OCI-LY3 (cell line): Measurements from ENCODE around the gene SNCB.
A peak's percentile ranks its signal among the peaks of the same experiment; 100 is the strongest.

Experiments used
- H2AFZ ChIP-seq: fragments of 200-600, 300-600 bp; shearing (Covaris generic); 2 replicates; pipeline ENCODE4 v1.6.0; 2014; ENCODE audit warnings: antibody characterized with exemption, low read depth, low read length
- H3K27ac ChIP-seq: fragments of 200-600, 300-600 bp; sonication (generic); 2 replicates; pipeline ENCODE4 v1.5.1; 2014; ENCODE audit warnings: mild to moderate bottlenecking, low read length, moderate library complexity, mixed read lengths
- H3K27me3 ChIP-seq: fragments of 200-600, 300-600 bp; sonication (generic); 2 replicates; pipeline ENCODE4 v1.6.1; 2014; ENCODE audit warnings: low read depth, low read length, mixed read lengths
- H3K36me3 ChIP-seq: fragments of 200-600, 300-600 bp; sonication (generic); replicated peaks from 2 replicates; pipeline ENCODE3; 2014; ENCODE audit warnings: low read depth, low read length, mixed read lengths
- H3K4me1 ChIP-seq: fragments of 300-600, 200-600 bp; sonication (generic); 2 replicates; pipeline ENCODE4 v1.6.1; 2014; ENCODE audit warnings: low read length, mixed read lengths
- H3K4me2 ChIP-seq: fragments of 200-600, 300-600 bp; sonication (generic); 2 replicates; pipeline ENCODE4 v1.6.1; 2014; ENCODE audit warnings: low read length, mixed read lengths
- H3K4me3 ChIP-seq: fragments of 300-600, 200-600 bp; sonication (generic); 2 replicates; pipeline ENCODE4 v1.5.1; 2014; ENCODE audit warnings: antibody characterized with exemption, mild to moderate bottlenecking, low read length, moderate library complexity
- H3K79me2 ChIP-seq: fragments of 300-600, 200-600 bp; shearing (Covaris generic); 2 replicates; pipeline ENCODE4 v1.6.1; 2014; ENCODE audit warnings: mild to moderate bottlenecking, low read length, mixed read lengths
- H3K9ac ChIP-seq: fragments of 300-600, 200-600 bp; shearing (Covaris generic); 2 replicates; pipeline ENCODE4 v1.6.0; 2014; ENCODE audit warnings: mild to moderate bottlenecking, low read length, moderate library complexity
- H3K9me3 ChIP-seq: fragments of 200-600, 300-600 bp; shearing (Covaris generic); 2 replicates; pipeline ENCODE4 v1.6.1; 2014; ENCODE audit warnings: low read length, mixed read lengths; ENCODE audit not compliant: insufficient read depth
- H4K20me1 ChIP-seq: fragments of 200-600, 300-600 bp; sonication (generic); 2 replicates; pipeline ENCODE4 v1.6.1; 2016; ENCODE audit warnings: low read length, mixed read lengths; ENCODE audit not compliant: insufficient read depth
- EZH2phosphoT487 ChIP-seq: fragments of 200-600 bp; shearing (Covaris generic); IDR thresholded peaks from 2 replicates; pipeline ENCODE4 v1.6.1; 2018; ENCODE audit warnings: antibody characterized with exemption, mixed run types, low read depth
- TF ChIP-seq, protein P1 (sequence below): fragments of 200-600, 300-600 bp; sonication (generic); IDR thresholded peaks from 2 replicates; pipeline ENCODE4 v1.5.1; 2014; ENCODE audit warnings: antibody characterized with exemption, low read length, low read depth

Gene SNCB

DNA sequence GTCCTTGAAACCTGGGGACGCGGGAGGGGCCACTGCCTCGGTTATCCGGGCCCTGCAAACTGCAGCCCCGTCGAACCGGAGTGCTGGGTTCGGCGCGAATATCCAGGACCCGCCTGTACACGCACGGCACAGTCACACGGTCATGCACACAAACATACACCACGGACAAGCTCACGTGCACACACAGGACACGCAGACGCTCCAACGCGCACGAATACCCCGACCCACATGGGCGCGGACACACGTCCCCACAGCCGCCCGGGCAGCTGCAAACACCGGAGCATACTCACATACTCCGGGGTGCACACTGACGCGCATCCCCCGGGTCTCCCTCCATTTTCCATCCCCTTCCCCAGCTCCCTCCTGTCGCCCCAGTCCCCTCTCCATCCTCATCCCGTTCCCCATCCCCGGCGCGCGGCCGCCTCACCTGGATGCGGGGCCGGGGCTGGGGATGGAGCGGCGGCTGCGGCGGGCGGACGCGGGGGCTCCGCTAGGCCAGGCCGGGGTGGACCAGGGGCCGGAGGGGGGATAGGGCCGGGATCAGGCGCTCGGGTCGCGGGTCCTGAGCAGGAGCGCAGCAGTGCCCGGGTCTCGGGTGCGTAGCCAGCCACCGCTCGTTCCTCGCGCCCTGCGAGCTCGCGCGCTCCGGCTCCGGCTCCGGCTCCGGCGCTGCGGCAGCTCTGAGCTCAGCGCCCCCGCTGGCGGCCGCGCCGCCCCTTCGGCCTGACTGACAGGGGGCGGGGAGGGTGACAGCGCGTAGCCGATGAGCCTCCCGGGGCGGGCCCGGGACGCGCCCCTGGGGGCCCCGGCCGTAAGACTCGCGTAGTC is at the start of gene SNCB, which contains the start of gene EIF4E1B:
Gene SNCB, minus strand, starts transcription at position 682 of the 828 bp plus-strand sequence. CDS start 880 bp downstream, outside the sequence.
Gene EIF4E1B, plus strand, starts transcription at position 823 of the 828 bp plus-strand sequence. CDS start 12,113 bp downstream, outside the sequence.
- TF ChIP-seq, protein P1, sequence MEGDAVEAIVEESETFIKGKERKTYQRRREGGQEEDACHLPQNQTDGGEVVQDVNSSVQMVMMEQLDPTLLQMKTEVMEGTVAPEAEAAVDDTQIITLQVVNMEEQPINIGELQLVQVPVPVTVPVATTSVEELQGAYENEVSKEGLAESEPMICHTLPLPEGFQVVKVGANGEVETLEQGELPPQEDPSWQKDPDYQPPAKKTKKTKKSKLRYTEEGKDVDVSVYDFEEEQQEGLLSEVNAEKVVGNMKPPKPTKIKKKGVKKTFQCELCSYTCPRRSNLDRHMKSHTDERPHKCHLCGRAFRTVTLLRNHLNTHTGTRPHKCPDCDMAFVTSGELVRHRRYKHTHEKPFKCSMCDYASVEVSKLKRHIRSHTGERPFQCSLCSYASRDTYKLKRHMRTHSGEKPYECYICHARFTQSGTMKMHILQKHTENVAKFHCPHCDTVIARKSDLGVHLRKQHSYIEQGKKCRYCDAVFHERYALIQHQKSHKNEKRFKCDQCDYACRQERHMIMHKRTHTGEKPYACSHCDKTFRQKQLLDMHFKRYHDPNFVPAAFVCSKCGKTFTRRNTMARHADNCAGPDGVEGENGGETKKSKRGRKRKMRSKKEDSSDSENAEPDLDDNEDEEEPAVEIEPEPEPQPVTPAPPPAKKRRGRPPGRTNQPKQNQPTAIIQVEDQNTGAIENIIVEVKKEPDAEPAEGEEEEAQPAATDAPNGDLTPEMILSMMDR = no peak
- TF ChIP-seq EZH2phosphoT487 = no peak
- Histone ChIP-seq H3K4me2 (peak within 1 kb of the TSS; percentile 66), H3K79me2 (no peaks in the 10 kb centered on the region), H2AFZ (0 out of 2 replicates have a peak within 1 kb of the TSS, but pooled peaks have one; percentile 8), H3K4me1 (peaks cover 13% of the 10 kb centered on the region), H3K27ac (no peak within 1 kb of the TSS), H3K4me3 (peak within 1 kb of the TSS; percentile 69), H3K9me3 (no peaks in the 10 kb centered on the region), H3K36me3 (no peaks in the 10 kb centered on the region), H3K9ac (0 out of 2 replicates have a peak within 1 kb of the TSS, but pooled peaks have one; percentile 16), H3K27me3 (peaks cover 52% of the 10 kb centered on the region), H4K20me1 (no peaks in the 10 kb centered on the region)

- no peaks in the 10 kb centered on the region for H4K20me1 ChIP-seq
- H2AFZ ChIP-seq = no peak overlapping the region
- peaks cover 10% of the 10 kb centered on the region for H3K4me1 ChIP-seq
- no peak overlapping the region for H3K9ac ChIP-seq
- TF ChIP-seq, protein P1 = no peak
- TF ChIP-seq EZH2phosphoT487 = no peak
- no peaks in the 10 kb centered on the region for H3K36me3 ChIP-seq
- no peaks in the 10 kb centered on the region for H3K9me3 ChIP-seq
- H3K4me3 ChIP-seq = no peak overlapping the region
- H3K79me2 ChIP-seq = no peaks in the 10 kb centered on the region
- no peak overlapping the region for H3K27ac ChIP-seq
- peaks cover 18% of the 10 kb centered on the region for H3K27me3 ChIP-seq
- H3K4me2 ChIP-seq = no peak overlapping the region
Observed at GRCh38 chr5:176679365-176680225, 49.3 kb upstream of the SNCB start.

GRCh38 chr5:176678584-176678983 is 48.2 kb upstream of the SNCB start:
- no peak overlapping the region for H3K4me3 ChIP-seq
- no peaks in the 10 kb centered on the region for H4K20me1 ChIP-seq
- TF ChIP-seq, protein P1 = no peak
- no peak for TF ChIP-seq EZH2phosphoT487
- H3K27me3 ChIP-seq = peaks cover 16% of the 10 kb centered on the region
- H3K4me2 ChIP-seq = no peak overlapping the region
- no peaks in the 10 kb centered on the region for H3K9me3 ChIP-seq
- H3K4me1 ChIP-seq = peaks cover 10% of the 10 kb centered on the region
- H2AFZ ChIP-seq = no peak overlapping the region
- H3K9ac ChIP-seq = no peak overlapping the region
- no peak overlapping the region for H3K27ac ChIP-seq
- H3K36me3 ChIP-seq = no peaks in the 10 kb centered on the region
- no peaks in the 10 kb centered on the region for H3K79me2 ChIP-seq
